Aorta (tissue), 5 donors: ENCODE data around the gene GMEB2. TPM values are rescaled to one million over a fixed set of nuclear protein-coding genes. Genes with fewer than 3 reads are reported as not detected.

Experiments
- ATAC-seq: fragments of 200-7000 bp; cut with Tn5 transposase; one replicate; pipeline ENCODE4 v1.9.1; 2022; ENCODE audit warnings: moderate library complexity; ENCODE audit not compliant: low FRiP score
- DNase-seq, 2 donors: peaks; one replicate each; pipeline ENCODE4 v3.0.0-alpha.2; 2020
- H3K27ac ChIP-seq, 2 donors: one replicate each; pipeline ENCODE4 v1.5.1; 2013; ENCODE audit warnings: low read length in 2 of 2, mild to moderate bottlenecking in 2 of 2, moderate library complexity in 2 of 2, control low read depth in 1 of 2, inconsistent platforms in 1 of 2, low read depth in 1 of 2
- H3K27me3 ChIP-seq, 2 donors: one replicate each; pipeline ENCODE4 v1.6.1; 2013; ENCODE audit warnings: control low read depth in 1 of 2, low read length in 1 of 2, mild to moderate bottlenecking in 1 of 2, moderate library complexity in 1 of 2; ENCODE audit not compliant: insufficient read depth in 2 of 2, control insufficient read depth in 1 of 2
- H3K36me3 ChIP-seq, 2 donors: one replicate each; pipeline ENCODE4 v1.6.1; 2013; ENCODE audit warnings: control low read depth in 1 of 2, low read length in 1 of 2, mild to moderate bottlenecking in 1 of 2; ENCODE audit not compliant: insufficient read depth in 2 of 2, control insufficient read depth in 1 of 2
- H3K4me1 ChIP-seq, 2 donors: one replicate each; pipeline ENCODE4 v1.6.1; 2013; ENCODE audit warnings: low read length in 2 of 2, control low read depth in 1 of 2, mild to moderate bottlenecking in 1 of 2, moderate library complexity in 1 of 2; ENCODE audit not compliant: insufficient read depth in 2 of 2, control insufficient read depth in 1 of 2
- H3K4me3 ChIP-seq, 2 donors: one replicate each; pipeline ENCODE4 v1.5.1; 2013; ENCODE audit warnings: low read length in 2 of 2, control low read depth in 1 of 2, mild to moderate bottlenecking in 1 of 2
- H3K9me3 ChIP-seq: one replicate; pipeline ENCODE4 v1.6.1; 2013; ENCODE audit warnings: mild to moderate bottlenecking, low read length; ENCODE audit not compliant: control insufficient read depth
- WGBS, 2 donors: extraction: QIAGEN DNeasy Blood & Tissue Kit; methylation state at CpG; one replicate each; pipeline ENCODE4 v1.1.7; 2013; 5-methylcytosine and 5-hydroxymethylcytosine counted together
- intact Hi-C, 2 donors: fragments of 100-400 bp; cut with DNase I; formaldehyde crosslinking; loops; one replicate each; pipeline versions ENCODE4 v1.14.2 to v1.15.0; 2022
- polyA plus RNA-seq, 2 donors: library from polyadenylated mRNA; stranded (reverse); fragments of 200-250 nt; gene quantifications; one replicate each; pipeline ENCODE4 v1.2.3, GENCODE V29; 2013
- total RNA-seq, 2 donors: library from RNA; stranded (reverse); fragmentation: NEBNext Ultra II Directional; extraction: Animal tissue kit (Norgen Biotek cat#: 25700); gene quantifications; one replicate each; pipeline ENCODE4 v1.2.1, GENCODE V29; 2021
- donor health status: healthy with polysubstance abuse.
- donor health status: Bipolar disorder and iron deficiency.
- donor health status: DM: no; HTN: no; CAD: no.
- donor health status: DM: no; HTN: no; CAD: no.
- donor health status: DM: yes; HTN: yes; CAD: no.

The GMEB2 gene
- total and polyA plus RNA-seq, 4 donors, result 3.9 to 10.3 (median 9.9) TPM

- H3K36me3 ChIP-seq, result peaks cover 0 to 4% of the 10 kb centered on the region in 2 donors
- 95 to 96% methylated on average over 14 of the region's 14 CpGs for WGBS, 2 donors
- H3K27ac ChIP-seq, result no peak overlapping the region
- no peak overlapping the region for H3K4me3 ChIP-seq
- intact Hi-C loops, result no loop called here
- no peak for DNase-seq
- H3K27me3 ChIP-seq, result no peaks in the 10 kb centered on the region
- no peaks in the 10 kb centered on the region for H3K9me3 ChIP-seq
- ATAC-seq, result no peak
- H3K4me1 ChIP-seq, result no peaks in the 10 kb centered on the region
Measured at GRCh38 chr20:63558804-63559484, 68.0 kb downstream of the GMEB2 start.

- Histone ChIP-seq H3K27me3 (no peaks in the 10 kb centered on the region), H3K36me3 (no peaks in the 10 kb centered on the region), H3K9me3 (no peaks in the 10 kb centered on the region), H3K4me3 (no peak overlapping the region), H3K27ac (no peak overlapping the region), H3K4me1 (no peaks in the 10 kb centered on the region)
- 91 to 92% methylated on average over 13 to 19 of the region's 19 CpGs for WGBS, 2 donors
- intact Hi-C loops, result no loop called here
- DNase-seq (no peak), ATAC-seq (no peak)
Measured at GRCh38 chr20:63557481-63557891, 69.4 kb downstream of the GMEB2 start.

- H3K27ac ChIP-seq, result no peak overlapping the region
- 66 to 68% methylated on average over 23 of the region's 23 CpGs for WGBS, 2 donors
- intact Hi-C loops, result no loop called here
- H3K9me3 ChIP-seq, result no peaks in the 10 kb centered on the region
- no peaks in the 10 kb centered on the region for H3K27me3 ChIP-seq
- H3K36me3 ChIP-seq, result no peaks in the 10 kb centered on the region
- DNase-seq, result no peak
- H3K4me1 ChIP-seq, result no peaks in the 10 kb centered on the region
- no peak overlapping the region for H3K4me3 ChIP-seq
- ATAC-seq, result no peak
Measured at GRCh38 chr20:63556873-63557478, 69.9 kb downstream of the GMEB2 start.

- H3K9me3 ChIP-seq, result no peaks in the 10 kb centered on the region
- H3K4me3 ChIP-seq, result no peak overlapping the region
- H3K27me3 ChIP-seq, result no peaks in the 10 kb centered on the region
- no peaks in the 10 kb centered on the region for H3K4me1 ChIP-seq
- DNase-seq (no peak), ATAC-seq (no peak)
- intact Hi-C loops, result no loop called here
- H3K27ac ChIP-seq, result no peak overlapping the region
- no peaks in the 10 kb centered on the region for H3K36me3 ChIP-seq
- 96 to 97% methylated on average over 45 of the region's 45 CpGs for WGBS, 2 donors
Measured at GRCh38 chr20:63555661-63556381, 71.1 kb downstream of the GMEB2 start.

- DNase-seq (no peak), ATAC-seq (no peak)
- H3K9me3 ChIP-seq, result no peaks in the 10 kb centered on the region
- H3K27me3 ChIP-seq, result no peaks in the 10 kb centered on the region
- intact Hi-C loops, result no loop called here
- H3K4me3 ChIP-seq, result no peak overlapping the region
- no peaks in the 10 kb centered on the region for H3K4me1 ChIP-seq
- no peak overlapping the region for H3K27ac ChIP-seq
- no peaks in the 10 kb centered on the region for H3K36me3 ChIP-seq
- 82% methylated on average over 33 to 38 of the region's 38 CpGs for WGBS, 2 donors
Measured at GRCh38 chr20:63554361-63555278, 72.3 kb downstream of the GMEB2 start.

- Histone ChIP-seq H3K36me3 (no peaks in the 10 kb centered on the region), H3K4me3 (peak within 1 kb of the TSS in 1 of 2 donors; percentile 22), H3K4me1 (no peaks in the 10 kb centered on the region), H3K9me3 (no peaks in the 10 kb centered on the region), H3K27ac (no peak within 1 kb of the TSS), H3K27me3 (no peaks in the 10 kb centered on the region)
- intact Hi-C loops, result no loop called here
- WGBS, 2 donors, result 2% methylated on average over 30 to 34 of the region's 34 CpGs
- ATAC-seq, result peak; percentile 47
- DNase-seq, result no peak
Measured at GRCh38 chr20:63553933-63554290, 73.0 kb downstream of the GMEB2 start, which contains the start of gene FNDC11. Gene FNDC11, plus strand, starts transcription at chr20:63554159. Its CDS starts 1,505 bp downstream, at chr20:63555664.

- no peaks in the 10 kb centered on the region for H3K36me3 ChIP-seq
- ATAC-seq (peak; percentile 84), DNase-seq (peak; percentile 84 to 94)
- intact Hi-C loops, result no loop called here
- no peaks in the 10 kb centered on the region for H3K4me1 ChIP-seq
- H3K27me3 ChIP-seq, result no peaks in the 10 kb centered on the region
- WGBS, 2 donors, result 3% methylated on average over 25 to 37 of the region's 37 CpGs
- no peaks in the 10 kb centered on the region for H3K9me3 ChIP-seq
- H3K27ac ChIP-seq, result no peak overlapping the region
- peak overlapping the region in 1 of 2 donors; percentile 22 for H3K4me3 ChIP-seq
Measured at GRCh38 chr20:63553251-63553932, 73.5 kb downstream of the GMEB2 start.
